GM12891 (cell line): ENCODE data around the gene MYRF.

Experiments used
- PAX5 ChIP-seq: IDR thresholded peaks from 2 replicates; pipeline ENCODE4 v1.6.1; 2011; ENCODE audit warnings: low read length, moderate library complexity, mild to moderate bottlenecking; ENCODE audit not compliant: insufficient read depth, severe bottlenecking
- POLR2A ChIP-seq: IDR thresholded peaks from 2 replicates; pipeline ENCODE4 v1.6.1; 2011; ENCODE audit warnings: low read depth, low read length, control low read depth
- POLR2AphosphoS5 ChIP-seq: IDR thresholded peaks from 2 replicates; pipeline ENCODE4 v1.6.1; 2011; ENCODE audit warnings: low read depth, low read length, control low read depth
- POU2F2 ChIP-seq: IDR thresholded peaks from 2 replicates; pipeline ENCODE4 v1.6.1; 2011; ENCODE audit warnings: low read depth, mild to moderate bottlenecking, control low read depth, low read length, moderate library complexity
- SPI1 ChIP-seq: IDR thresholded peaks from 2 replicates; pipeline ENCODE4 v1.6.1; 2011; ENCODE audit warnings: low read depth, low read length, control low read depth
- TAF1 ChIP-seq: IDR thresholded peaks from 2 replicates; pipeline ENCODE4 v1.6.1; 2011; ENCODE audit warnings: low read depth, low read length, control low read depth

DNA sequence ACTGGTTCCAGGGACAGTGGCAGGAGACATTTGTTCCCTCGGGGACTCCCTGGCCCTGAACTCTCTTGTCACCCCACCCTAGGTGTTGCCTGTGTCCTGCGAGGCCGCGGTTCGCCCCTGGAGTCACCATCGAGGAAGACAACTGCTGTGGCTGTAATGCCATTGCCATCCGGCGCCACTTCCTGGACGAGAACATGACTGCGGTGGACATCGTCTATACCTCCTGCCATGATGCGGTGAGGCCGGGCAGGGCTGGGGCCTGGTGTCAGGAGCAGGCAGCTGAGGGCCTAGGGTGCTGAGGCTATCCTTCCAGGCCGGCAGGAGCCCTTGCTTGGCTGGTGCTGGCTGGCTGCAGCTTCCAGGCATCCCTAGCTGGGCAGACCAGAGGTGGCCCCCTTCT is 17.7 kb upstream of the MYRF start:
- TF ChIP-seq POLR2A: no peak
- TF ChIP-seq TAF1: no peak
- no peak for TF ChIP-seq POLR2AphosphoS5
- no peak for TF ChIP-seq SPI1
- TF ChIP-seq POU2F2: no peak
- TF ChIP-seq PAX5: no peak
